HG03558 (cell line): ENCODE measurements around the gene SPARC.
"Not testable (repeated sequence)": the region's sequence is repeated elsewhere in the genome, so short reads cannot be mapped to it uniquely, and the experiment has no call there.

Experiments
- ATAC-seq: cut with Tn5 transposase; IDR thresholded peaks from one replicate; pipeline ENCODE4 v1.9.1; 2021; ENCODE audit warnings: moderate number of reproducible peaks; ENCODE audit not compliant: unreplicated experiment; ENCODE audit errors: extremely low read depth

Gene SPARC

GRCh38 chr5:151680156-151680505 is 6.6 kb downstream of the SPARC start:
- ATAC-seq: not testable (repeated sequence)

GRCh38 chr5:151679421-151680155 is 7.1 kb downstream of the SPARC start:
- no peak for ATAC-seq

- ATAC-seq: no peak
Observed at GRCh38 chr5:151678713-151679112, 8.0 kb downstream of the SPARC start.

- ATAC-seq: no peak
Observed at GRCh38 chr5:151677776-151678545, 8.8 kb downstream of the SPARC start.

- ATAC-seq: no peak
Observed at GRCh38 chr5:151676719-151677118, 10.0 kb downstream of the SPARC start.

GRCh38 chr5:151676314-151676712 is 10.4 kb downstream of the SPARC start:
- no peak for ATAC-seq

- peak; percentile 58 for ATAC-seq
Observed at GRCh38 chr5:151675611-151676313, 11.0 kb downstream of the SPARC start.

GRCh38 chr5:151674626-151675610 is 11.8 kb downstream of the SPARC start:
- no peak for ATAC-seq

- no peak for ATAC-seq
Observed at GRCh38 chr5:151673421-151673820, 13.3 kb downstream of the SPARC start.

GRCh38 chr5:151672516-151672915 is 14.2 kb downstream of the SPARC start:
- no peak for ATAC-seq

GRCh38 chr5:151671950-151672349 is 14.8 kb downstream of the SPARC start:
- no peak for ATAC-seq

- no peak for ATAC-seq
Observed at GRCh38 chr5:151670953-151671636, 15.6 kb downstream of the SPARC start.

GRCh38 chr5:151670083-151670686 is 16.5 kb downstream of the SPARC start:
- no peak for ATAC-seq

- no peak for ATAC-seq
Observed at GRCh38 chr5:151667083-151667482, 19.6 kb downstream of the SPARC start.

GRCh38 chr5:151665613-151666012 is 21.1 kb downstream of the SPARC start:
- no peak for ATAC-seq

- ATAC-seq: no peak
Observed at GRCh38 chr5:151664694-151665585, 21.8 kb downstream of the SPARC start.

GRCh38 chr5:151663617-151664293 is 23.0 kb downstream of the SPARC start:
- no peak for ATAC-seq
